Osteoblast (primary cell): Measurements from ENCODE around the gene MAP3K9. TPM values are rescaled to one million over a fixed set of nuclear protein-coding genes. Genes with fewer than 3 reads are reported as not detected.
"Not testable (repeated sequence)": the region's sequence is repeated elsewhere in the genome, so short reads cannot be mapped to it uniquely, and the experiment has no call there.

Experiments
- DNase-seq: peaks from one replicate; pipeline ENCODE4 v3.0.0; 2011; ENCODE audit warnings: low spot score, mixed read lengths; ENCODE audit not compliant: insufficient read length; ENCODE audit errors: missing footprints
- H2AFZ ChIP-seq: 2 replicates; pipeline ENCODE4 v1.6.0; 2011; ENCODE audit warnings: mild to moderate bottlenecking, low read length
- H3K27ac ChIP-seq: 2 replicates; pipeline ENCODE4 v1.5.1; 2011; ENCODE audit warnings: mild to moderate bottlenecking, low read depth, low read length, moderate library complexity
- H3K27me3 ChIP-seq: 2 replicates; pipeline ENCODE4 v1.6.0; 2012; ENCODE audit warnings: mild to moderate bottlenecking, control low read depth, inconsistent platforms, low read length, moderate library complexity; ENCODE audit not compliant: insufficient read depth
- H3K36me3 ChIP-seq: 2 replicates; pipeline ENCODE4 v1.5.1; 2011; ENCODE audit warnings: mild to moderate bottlenecking, low read length, control low read depth, moderate library complexity; ENCODE audit not compliant: insufficient read depth
- H3K4me1 ChIP-seq: 2 replicates; pipeline ENCODE4 v1.5.1; 2011; ENCODE audit warnings: mild to moderate bottlenecking, low read length, control low read depth, moderate library complexity; ENCODE audit not compliant: insufficient read depth
- H3K4me2 ChIP-seq: 2 replicates; pipeline ENCODE4 v1.6.0; 2011; ENCODE audit warnings: mild to moderate bottlenecking, low read length; ENCODE audit not compliant: insufficient read depth
- H3K4me3 ChIP-seq: fragments of 200-600 bp; sonication (generic); 3 replicates; pipeline ENCODE4 v1.5.1; 2012; ENCODE audit warnings: mild to moderate bottlenecking, low read length, inconsistent platforms; ENCODE audit not compliant: insufficient read depth
- H3K79me2 ChIP-seq: 2 replicates; pipeline ENCODE4 v1.6.0; 2012; ENCODE audit warnings: mild to moderate bottlenecking, low read length, control low read depth, inconsistent platforms; ENCODE audit not compliant: insufficient read depth
- H3K9me3 ChIP-seq: 2 replicates; pipeline ENCODE4 v1.5.1; 2011; ENCODE audit warnings: low read depth, low read length, control low read depth
- H4K20me1 ChIP-seq: 2 replicates; pipeline ENCODE4 v1.6.0; 2012; ENCODE audit warnings: mild to moderate bottlenecking, low read length, control low read depth; ENCODE audit not compliant: insufficient read depth
- total RNA-seq: library from RNA; depleted of rRNA; stranded (reverse); fragments of >200 nt; gene quantifications from 2 replicates; pipeline ENCODE4 v1.2.3, GENCODE V29; 2012
- TF ChIP-seq, protein P1 (sequence below): IDR thresholded peaks from 2 replicates; pipeline ENCODE4 v1.5.1; 2011; ENCODE audit warnings: mild to moderate bottlenecking, low read depth, low read length, moderate library complexity; ENCODE audit errors: extremely low read depth

MAP3K9 gene
- total RNA-seq, 1 donor = under 0.01 TPM

- H3K79me2 ChIP-seq = no peaks in the 10 kb centered on the region
- peaks cover 18% of the 10 kb centered on the region for H3K4me1 ChIP-seq
- no peaks in the 10 kb centered on the region for H3K36me3 ChIP-seq
- no peaks in the 10 kb centered on the region for H4K20me1 ChIP-seq
- no peak overlapping the region for H3K27ac ChIP-seq
- no peaks in the 10 kb centered on the region for H3K9me3 ChIP-seq
- H2AFZ ChIP-seq = no peak overlapping the region
- no peak overlapping the region for H3K4me2 ChIP-seq
- TF ChIP-seq, protein P1, sequence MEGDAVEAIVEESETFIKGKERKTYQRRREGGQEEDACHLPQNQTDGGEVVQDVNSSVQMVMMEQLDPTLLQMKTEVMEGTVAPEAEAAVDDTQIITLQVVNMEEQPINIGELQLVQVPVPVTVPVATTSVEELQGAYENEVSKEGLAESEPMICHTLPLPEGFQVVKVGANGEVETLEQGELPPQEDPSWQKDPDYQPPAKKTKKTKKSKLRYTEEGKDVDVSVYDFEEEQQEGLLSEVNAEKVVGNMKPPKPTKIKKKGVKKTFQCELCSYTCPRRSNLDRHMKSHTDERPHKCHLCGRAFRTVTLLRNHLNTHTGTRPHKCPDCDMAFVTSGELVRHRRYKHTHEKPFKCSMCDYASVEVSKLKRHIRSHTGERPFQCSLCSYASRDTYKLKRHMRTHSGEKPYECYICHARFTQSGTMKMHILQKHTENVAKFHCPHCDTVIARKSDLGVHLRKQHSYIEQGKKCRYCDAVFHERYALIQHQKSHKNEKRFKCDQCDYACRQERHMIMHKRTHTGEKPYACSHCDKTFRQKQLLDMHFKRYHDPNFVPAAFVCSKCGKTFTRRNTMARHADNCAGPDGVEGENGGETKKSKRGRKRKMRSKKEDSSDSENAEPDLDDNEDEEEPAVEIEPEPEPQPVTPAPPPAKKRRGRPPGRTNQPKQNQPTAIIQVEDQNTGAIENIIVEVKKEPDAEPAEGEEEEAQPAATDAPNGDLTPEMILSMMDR = no peak
- DNase-seq = no peak
- H3K4me3 ChIP-seq = no peak overlapping the region
- peaks cover 15% of the 10 kb centered on the region for H3K27me3 ChIP-seq
Measured at GRCh38 chr14:70706177-70706576, 103.1 kb downstream of the MAP3K9 start.

GRCh38 chr14:70704960-70705359, 104.4 kb downstream of the MAP3K9 start:
- H2AFZ ChIP-seq = no peak overlapping the region
- no peak for DNase-seq
- no peaks in the 10 kb centered on the region for H3K9me3 ChIP-seq
- no peaks in the 10 kb centered on the region for H3K79me2 ChIP-seq
- no peak overlapping the region for H3K4me2 ChIP-seq
- H3K27ac ChIP-seq = no peak overlapping the region
- no peaks in the 10 kb centered on the region for H4K20me1 ChIP-seq
- no peak overlapping the region for H3K4me3 ChIP-seq
- TF ChIP-seq, protein P1 = no peak
- peaks cover 15% of the 10 kb centered on the region for H3K27me3 ChIP-seq
- no peaks in the 10 kb centered on the region for H3K36me3 ChIP-seq
- H3K4me1 ChIP-seq = peaks cover 18% of the 10 kb centered on the region

DNA sequence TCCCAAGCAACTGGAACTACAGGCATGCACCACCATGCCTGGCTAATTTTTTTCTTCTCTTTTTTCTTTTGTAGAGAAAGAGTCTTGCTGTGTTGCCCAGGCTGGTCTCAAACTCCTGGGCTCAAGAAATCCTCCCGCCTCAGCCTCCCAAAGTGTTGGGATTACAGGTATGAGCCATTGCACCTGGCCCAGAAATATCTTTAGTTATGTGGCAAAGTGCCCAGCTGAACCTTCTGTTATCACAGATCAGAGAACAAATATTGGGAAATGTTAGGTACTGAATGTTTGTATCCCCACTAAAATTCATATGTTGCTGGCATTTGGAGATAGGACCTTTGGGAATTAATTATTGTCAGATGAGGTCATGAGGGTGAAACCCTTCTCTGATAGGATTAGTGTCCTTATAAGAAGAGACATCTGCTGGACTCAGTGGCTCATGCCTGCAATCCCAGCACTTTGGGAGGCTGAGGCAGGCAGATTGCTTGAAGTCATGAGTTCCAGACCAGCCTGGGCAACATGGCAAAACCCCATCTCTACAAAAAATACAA, 105.6 kb downstream of the MAP3K9 start:
- H3K4me2 ChIP-seq, H3K4me3 ChIP-seq, H4K20me1 ChIP-seq, H3K27me3 ChIP-seq, H3K36me3 ChIP-seq, H3K79me2 ChIP-seq, DNase-seq, H3K27ac ChIP-seq, H3K9me3 ChIP-seq, H2AFZ ChIP-seq: not testable (repeated sequence)
- H3K4me1 ChIP-seq = peaks cover 20% of the 10 kb centered on the region

GRCh38 chr14:70702161-70702560, 107.2 kb downstream of the MAP3K9 start:
- no peak overlapping the region for H2AFZ ChIP-seq
- H3K27me3 ChIP-seq = peaks cover 10% of the 10 kb centered on the region
- DNase-seq = no peak
- no peaks in the 10 kb centered on the region for H3K9me3 ChIP-seq
- H3K27ac ChIP-seq = no peak overlapping the region
- H3K4me1 ChIP-seq = peaks cover 24% of the 10 kb centered on the region
- no peaks in the 10 kb centered on the region for H3K36me3 ChIP-seq
- H3K79me2 ChIP-seq = no peaks in the 10 kb centered on the region
- TF ChIP-seq, protein P1 = no peak
- H3K4me3 ChIP-seq = no peak overlapping the region
- H3K4me2 ChIP-seq = no peak overlapping the region
- no peaks in the 10 kb centered on the region for H4K20me1 ChIP-seq
